GM18508 (cell line): Measurements from ENCODE around the gene TMEM232.
"Not testable (repeated sequence)": the region's sequence is repeated elsewhere in the genome, so short reads cannot be mapped to it uniquely, and the experiment has no call there.

Experiments used
- ATAC-seq: cut with Tn5 transposase; IDR thresholded peaks from one replicate; pipeline ENCODE4 v1.9.1; 2021; ENCODE audit warnings: moderate number of reproducible peaks; ENCODE audit not compliant: insufficient read depth, unreplicated experiment

TMEM232 gene

DNA sequence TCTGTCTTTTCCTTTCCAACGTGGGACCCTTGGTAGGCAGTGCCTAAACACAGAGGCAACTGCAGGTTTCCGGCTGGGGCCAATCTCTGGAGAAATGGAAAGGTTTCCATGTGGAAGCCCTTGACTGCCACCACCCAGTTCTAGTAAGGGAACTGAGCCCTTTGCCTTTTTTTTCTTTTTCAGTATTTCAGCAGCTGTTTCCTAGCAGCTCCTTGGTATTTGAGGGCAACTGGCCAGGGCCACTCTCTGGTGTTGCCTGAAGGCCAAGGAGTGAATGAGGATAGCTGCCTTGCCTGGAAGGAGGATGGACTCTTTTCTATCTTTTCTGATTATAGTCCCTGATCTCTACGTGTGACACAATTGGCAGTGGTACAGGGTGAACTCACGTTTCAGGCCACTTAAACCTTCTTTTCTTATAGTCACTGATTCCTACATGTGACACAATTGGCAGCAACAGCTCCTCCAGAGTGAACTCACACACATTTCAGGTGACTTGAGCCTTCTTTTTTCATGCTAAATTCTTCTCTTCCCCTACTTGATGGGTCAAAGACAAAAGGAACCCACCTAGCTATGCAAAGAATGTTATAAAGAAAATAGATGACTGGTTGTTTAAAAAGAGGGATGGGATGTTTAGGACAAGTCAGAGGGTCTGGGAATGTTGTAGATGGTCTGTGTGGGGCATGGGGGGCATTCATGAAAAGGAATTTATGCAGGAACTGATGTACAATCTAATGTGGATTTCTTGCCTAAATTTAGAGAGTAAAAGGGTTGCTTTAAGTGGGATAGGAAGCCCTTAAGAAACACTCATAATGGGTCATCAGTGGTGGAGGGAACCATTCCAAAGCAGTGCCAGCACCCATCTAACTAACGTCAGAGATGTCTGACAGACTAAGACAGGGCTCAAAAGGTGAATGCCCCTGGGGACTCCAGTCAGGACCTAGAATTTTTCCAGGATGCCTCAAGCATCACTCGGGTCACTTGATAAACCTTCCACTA lies 190.1 kb downstream of the TMEM232 start:
- ATAC-seq: no peak

DNA sequence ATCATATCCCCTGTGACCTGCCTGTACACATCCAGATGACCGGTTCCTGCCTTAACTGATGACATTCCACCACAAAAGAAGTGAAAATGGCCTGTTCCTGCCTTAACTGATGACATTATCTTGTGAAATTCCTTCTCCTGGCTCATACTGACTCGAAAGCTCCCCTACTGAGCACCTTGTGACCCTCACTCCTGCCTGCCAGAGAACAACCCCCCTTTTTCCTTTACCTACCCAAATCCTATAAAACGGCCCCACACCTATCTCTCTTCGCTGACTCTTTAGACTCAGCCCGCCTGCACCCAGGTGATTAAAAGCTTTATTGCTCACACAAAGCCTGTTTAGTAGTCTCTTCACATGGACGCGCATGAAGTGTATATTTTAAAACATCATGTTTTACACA lies 191.3 kb downstream of the TMEM232 start:
- not testable (repeated sequence) for ATAC-seq

DNA sequence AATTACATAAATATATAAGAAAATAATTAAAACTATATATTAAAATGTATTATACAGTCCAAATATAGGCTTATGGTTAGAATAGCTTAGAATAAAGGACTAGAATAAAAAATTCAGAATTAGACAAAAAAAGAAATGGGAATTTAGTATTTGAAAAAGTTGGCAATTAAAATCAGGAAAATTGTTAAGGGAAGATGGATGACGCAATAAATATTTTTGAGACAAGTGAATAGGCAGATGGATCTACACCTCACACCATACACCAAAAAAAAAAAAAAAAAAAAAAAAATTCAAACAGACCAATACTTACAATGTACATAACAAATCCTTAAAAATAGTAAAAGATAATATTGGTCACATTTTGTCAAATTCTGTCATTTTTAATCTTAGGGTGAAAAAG lies 200.7 kb downstream of the TMEM232 start:
- no peak for ATAC-seq

DNA sequence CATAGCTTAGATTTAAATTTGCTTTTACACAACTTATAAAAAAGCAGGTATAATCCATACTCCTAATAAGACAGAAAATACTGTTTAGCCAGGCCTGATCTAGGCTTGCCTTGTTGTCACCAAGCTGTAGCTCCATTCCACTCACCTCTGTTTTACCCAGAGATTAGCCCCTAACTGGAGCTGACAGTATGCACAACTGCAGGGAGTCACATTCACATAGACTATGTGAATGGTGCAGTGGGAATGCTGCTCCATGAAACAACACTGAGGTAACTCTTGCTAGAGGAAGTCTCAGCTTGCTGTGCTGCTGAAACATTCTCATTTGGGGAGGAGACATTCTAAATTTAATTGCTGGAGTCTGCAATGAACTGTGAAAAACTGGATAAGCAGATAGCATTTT lies 209.1 kb downstream of the TMEM232 start:
- no peak for ATAC-seq

DNA sequence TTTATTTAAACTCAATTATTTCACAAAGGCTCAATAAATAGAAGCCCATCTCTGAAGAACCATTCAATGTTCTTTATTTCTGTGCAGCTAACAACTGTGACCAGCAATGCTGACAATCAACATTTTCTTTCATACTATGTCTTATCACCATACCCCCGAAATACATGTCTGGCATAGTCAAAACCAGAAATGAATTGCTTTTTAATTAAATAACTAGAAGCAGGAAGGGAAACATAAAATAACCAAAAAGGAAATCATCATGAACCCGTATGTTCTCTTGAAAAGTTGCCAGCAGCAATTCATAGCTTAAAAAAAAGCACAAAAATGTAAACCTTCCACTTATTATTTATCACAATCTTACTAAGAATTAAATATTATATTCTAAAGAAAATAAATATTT lies 212.4 kb downstream of the TMEM232 start:
- no peak for ATAC-seq

DNA sequence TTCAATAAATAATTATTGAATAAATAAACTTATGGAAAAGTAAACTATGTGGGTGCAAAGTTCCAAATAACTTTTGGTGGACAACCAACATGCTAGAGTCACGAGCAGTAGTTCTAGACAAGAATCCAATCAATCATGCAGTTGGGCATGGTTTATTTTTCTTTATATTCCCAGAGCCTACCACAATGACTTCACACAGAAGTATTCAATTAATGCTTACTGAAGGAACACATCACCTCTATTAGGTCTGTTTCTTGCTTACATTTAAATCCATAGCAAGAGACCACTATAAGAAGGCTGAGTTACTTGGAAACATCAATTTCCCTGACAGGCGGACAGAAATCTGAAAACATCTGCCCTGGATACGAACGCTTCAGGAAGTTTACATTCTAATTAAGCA lies 214.2 kb downstream of the TMEM232 start:
- ATAC-seq: no peak

DNA sequence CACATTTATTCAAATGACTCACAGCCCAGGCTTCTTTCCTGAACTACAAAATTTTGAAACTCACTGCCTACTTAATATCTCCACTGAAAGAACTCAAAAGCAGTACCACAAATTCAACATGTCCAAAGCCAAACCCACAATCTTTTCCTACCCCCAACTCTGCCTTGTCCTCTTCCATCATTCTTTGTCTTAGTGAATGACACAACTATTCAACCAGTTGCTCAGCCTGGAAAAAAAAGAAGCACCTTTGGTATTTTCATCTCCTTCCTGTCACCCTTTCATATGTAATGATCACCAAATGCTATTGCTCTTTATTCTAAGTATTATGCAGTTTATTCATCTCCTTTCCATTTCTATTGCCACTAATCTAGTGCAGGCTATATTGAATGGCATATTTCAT lies 216.3 kb downstream of the TMEM232 start:
- no peak for ATAC-seq

DNA sequence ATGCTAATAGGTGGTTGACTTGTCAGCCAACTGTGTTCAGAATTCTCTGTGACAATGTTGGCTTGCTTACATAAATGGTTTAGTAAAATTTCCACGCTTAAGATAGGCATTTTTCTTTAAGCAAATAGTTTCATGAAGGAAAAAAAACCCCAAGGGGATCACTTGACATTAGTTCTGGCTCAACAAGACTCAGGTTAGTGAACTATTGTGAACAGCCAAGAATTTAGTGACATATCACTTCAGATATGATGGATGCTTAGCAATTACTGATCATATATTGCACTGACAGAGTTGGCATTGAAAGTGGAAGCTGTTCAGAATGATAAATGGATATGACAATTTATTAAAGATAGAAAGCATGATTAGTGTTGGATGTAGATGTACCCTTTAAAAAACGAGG lies 218.5 kb downstream of the TMEM232 start:
- ATAC-seq: no peak

DNA sequence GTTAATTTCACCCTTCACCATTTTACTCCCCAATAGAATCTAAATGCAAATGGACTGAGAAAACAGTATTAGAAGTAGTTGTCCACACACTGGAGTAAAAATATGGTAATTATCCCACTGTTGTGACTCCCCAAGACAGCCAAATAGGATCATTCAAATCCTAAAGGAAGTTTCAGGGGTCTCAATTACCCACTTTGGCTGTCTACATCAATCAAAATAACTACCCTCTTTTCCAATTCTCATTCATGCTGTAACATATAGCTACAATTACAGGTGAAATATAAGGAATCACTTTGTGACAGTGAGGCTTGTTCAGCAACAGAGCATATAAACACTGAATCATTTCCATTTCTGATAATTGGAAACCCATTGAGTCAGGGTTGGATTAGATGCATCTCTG lies 220.1 kb downstream of the TMEM232 start:
- ATAC-seq: no peak

DNA sequence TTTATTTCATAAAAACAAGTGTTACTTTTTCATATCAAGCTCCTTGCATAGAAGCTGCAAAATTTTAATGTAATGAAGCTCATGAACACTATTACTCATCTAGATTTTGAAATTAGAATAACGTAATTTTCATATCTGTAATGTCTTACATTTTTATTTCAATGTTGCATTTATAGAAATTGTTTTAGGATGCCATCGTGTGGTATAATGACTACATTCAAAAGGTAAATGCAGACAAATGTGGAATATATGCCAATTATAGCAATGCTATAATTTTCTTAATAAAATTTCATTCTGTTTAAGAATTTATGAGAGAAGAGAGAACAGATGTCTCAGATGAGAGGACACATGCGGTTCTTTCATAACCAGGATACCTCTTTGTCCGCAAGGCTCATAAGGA lies 230.2 kb downstream of the TMEM232 start:
- no peak for ATAC-seq

DNA sequence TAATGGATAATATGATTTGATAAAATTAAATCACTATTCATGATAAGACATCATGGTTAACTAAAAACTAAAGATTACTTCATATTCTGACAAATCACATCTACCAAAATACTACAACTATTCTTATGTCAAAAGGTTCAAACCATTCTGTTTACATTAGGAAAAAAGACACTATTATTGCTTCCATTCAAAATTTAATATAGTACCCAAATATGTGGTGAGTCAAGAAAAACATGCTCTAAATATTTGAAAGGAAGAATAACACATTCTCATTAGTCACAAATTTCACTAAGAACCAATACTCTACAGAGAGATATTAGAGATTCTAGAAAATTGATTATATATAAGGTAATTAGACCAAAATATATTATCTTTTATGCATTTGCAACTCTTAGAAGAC lies 234.0 kb downstream of the TMEM232 start:
- ATAC-seq: no peak

DNA sequence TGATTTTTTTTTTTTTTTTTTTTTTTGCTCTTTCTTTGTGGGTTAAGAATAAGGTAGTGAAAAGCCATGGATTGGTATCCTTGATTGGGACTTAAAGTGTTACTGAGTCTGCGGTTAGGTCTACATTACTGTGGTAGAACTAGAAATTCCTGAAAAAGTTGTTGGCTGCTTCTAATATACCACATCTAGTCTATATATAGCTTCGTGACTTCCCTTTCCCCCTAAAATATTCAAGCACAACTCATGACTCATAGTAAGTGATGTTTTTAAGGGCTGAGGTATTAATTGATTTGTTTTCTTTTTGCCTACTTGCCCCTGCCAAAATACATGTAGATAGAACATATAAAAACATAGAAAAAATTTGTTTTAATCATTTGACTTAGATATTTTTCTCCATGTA lies 247.6 kb downstream of the TMEM232 start:
- ATAC-seq: no peak

DNA sequence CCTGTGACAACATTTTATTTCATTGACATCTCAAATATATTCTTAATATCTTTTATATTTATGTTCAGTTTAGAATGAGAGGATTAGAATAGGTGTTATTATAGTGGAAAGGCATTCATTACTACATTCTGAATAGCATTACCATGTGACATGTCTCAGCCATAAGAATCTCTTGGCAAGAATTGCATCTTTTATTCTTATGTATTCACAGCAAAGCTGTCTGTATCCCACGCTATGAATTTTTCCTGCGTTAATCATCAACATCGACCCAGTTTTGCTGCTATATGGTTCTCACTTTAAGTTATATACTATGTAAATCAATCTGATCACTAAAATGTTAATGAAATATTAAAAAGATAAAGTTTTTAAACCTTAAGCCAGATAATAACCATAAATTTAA lies 248.6 kb downstream of the TMEM232 start:
- ATAC-seq: no peak

DNA sequence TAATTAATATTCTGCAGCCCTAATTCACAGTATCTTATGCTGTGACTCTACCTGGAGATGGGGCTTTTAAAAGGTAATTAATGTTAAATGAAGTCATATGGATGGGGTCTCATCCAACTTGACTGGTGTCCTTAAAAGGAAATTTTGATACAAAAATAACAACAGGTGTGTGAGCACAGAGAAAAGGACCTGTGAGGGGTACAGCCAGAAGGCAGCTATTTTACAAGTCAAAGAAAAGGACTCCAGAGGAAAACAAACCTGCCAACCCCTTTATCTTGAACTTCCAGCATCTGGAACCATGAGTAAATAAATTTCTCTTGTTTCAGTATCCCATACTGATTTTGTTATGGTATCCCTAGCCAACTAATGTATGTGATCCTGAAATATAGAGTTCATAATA lies 250.3 kb downstream of the TMEM232 start:
- no peak for ATAC-seq

DNA sequence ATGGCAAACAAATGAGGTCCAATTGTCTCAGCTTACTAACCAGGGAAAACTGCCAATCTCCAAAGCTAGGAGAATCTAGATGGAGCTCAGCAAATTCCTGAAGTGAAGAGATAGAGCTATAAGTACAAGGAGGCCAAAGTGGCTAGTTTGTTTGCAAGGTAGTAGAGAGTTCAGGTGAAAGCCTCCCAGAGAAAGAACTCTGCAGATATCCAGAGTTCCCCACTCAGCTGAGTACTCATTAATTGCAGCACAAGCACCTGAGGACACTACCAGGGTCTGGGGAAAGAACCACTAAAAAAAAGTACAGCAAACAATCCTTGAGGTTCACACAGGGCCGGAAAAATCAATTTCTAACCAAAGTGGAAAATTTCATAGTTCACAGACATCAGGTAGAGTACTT lies 250.9 kb downstream of the TMEM232 start:
- no peak for ATAC-seq

DNA sequence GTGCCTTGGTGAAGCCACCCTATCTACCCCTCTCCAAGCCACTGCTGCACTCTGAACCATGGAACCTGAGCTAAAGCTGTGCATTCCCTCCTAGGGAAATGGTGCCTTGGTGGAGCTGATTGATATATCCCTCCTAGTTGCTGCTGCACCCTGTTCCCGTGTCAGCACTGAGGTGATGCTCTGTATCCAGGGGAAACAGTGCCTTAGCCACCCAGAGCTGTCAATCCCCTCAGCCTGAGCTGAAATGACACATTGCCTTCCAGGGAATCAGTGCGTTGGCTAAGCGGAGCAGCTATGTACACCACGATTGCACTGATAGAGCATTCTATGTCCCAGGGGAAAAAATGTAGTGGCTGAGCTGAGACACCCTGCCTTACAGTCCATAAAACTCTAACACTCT lies 257.0 kb downstream of the TMEM232 start:
- no peak for ATAC-seq

DNA sequence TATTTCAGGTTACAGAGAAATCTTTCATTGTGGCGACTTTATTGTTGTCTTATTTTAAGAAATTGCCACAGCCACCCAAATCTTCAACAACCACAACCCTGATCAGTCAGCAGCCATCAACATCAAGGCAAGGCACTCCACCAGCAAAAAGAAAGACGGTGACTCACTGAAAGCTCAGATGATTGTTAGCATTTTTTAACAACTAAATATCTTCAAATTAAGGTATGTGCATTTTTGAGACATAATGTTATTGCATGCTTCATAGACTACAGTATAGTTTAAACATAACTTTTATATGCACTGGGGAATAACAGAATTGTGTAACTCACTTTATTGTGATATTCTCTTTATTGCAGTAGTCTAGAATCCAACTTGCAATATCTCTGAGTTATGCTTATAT lies 263.4 kb downstream of the TMEM232 start:
- no peak for ATAC-seq

DNA sequence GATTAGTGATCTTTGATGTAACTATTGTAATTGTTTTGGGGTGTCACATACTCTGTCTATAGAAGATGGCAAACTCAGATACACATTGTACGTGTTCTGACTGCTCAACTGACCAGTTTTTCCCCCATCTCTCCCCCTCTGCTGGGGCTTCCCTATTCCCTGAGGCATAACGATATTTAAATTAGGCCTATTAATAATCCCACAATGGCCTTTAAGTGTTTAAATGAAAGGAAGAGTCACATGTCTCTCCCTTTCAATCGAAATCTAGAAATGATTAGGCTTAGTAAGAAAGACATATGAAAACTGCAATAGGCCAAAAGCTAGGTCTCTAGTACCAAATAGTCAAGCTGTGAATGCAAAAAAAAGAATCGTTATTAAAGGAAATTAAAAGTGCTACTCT lies 265.6 kb downstream of the TMEM232 start:
- ATAC-seq: no peak

DNA sequence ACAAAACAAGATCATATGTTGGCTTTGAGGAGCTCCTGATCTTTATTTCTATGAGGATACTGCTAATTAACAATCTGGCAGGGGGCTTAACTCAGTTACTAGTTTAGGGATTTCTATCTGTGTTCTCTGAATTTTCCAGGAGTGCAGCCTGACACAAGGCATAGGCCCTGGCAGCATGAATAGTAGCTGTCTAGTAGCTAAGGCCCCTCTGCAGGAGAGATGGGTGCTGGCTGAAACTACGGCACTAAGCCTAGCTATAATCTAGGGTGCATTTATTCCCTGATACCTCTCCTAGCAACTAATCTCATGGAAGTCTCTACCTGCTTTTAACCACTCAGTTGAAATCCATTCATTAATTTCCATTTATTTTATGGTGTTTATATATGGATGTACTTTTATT lies 268.2 kb downstream of the TMEM232 start:
- ATAC-seq: no peak

DNA sequence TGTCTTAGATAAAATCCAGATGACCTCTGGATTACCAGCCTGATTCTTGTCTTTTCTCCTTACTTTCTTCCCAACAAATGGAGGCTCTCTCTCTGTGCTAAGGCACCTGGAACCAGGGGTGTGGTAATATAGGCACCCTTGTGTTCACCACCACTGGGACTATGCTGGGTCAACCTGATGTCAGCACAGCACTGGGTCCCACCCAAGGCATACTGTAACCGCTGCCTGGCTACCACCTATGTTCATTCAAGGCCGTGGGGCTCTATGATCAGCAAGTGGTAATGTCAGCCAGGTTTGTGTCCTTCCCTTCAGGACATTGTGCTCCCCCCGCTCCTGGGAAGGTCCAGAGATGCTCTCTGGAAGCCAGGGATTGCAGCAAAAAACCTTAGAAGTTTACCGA lies 283.6 kb downstream of the TMEM232 start:
- ATAC-seq: no peak

DNA sequence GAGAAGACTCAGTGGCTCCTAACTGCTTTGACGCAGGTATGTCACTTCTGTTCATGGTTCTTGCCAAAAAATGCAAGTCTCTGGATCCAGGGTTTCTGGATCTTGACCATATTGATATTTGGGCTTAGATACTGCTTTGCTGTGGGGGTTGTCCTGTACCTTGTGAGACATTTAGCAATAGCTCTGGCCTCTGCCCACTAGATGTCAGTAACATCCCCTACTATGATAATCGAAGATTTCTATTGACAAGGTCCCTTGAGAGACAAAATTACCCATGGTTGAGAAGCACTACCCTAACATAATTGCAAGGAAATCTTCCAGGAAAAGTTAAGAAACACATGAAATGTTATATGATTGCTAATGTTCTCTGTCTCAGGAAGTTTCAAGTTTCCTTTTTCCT lies 285.4 kb downstream of the TMEM232 start:
- ATAC-seq: no peak

DNA sequence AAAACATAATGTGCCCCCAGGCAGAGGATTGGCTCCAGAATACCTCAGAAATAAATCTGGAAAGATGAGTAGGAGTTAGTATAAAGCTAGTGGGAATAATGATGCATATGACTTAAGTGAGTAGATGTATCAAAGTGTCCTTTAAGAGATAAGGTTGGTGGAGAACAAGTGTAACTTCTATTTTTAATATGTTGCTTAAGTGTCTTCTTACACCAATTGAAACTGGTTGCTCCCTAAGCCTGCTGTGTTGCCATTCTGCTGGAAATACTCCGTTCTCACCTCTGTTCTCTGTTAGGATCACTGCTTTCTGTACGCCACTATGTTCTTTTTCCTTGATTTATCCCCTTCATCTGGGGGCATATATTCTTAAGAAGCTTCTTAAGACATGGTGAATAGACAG lies 286.4 kb downstream of the TMEM232 start:
- no peak for ATAC-seq
